Glutamatergic neuron (in vitro differentiated cells): ENCODE measurements around the gene RAPGEF6. TPM values are rescaled to one million over a fixed set of nuclear protein-coding genes. Genes with fewer than 3 reads are reported as not detected.

Experiments used
- DNase-seq: peaks from one replicate; pipeline ENCODE4 v3.0.0; 2022
- H3K27ac Mint-ChIP-seq: one replicate; pipeline ENCODE4 v1.8.0; 2020; ENCODE audit warnings: mild to moderate bottlenecking, mixed read lengths, inconsistent platforms; ENCODE audit not compliant: unreplicated experiment
- H3K27me3 Mint-ChIP-seq: one replicate; pipeline ENCODE4 v1.8.0; 2020; ENCODE audit warnings: mild to moderate bottlenecking, moderate library complexity, mixed read lengths, inconsistent platforms; ENCODE audit not compliant: unreplicated experiment
- H3K36me3 Mint-ChIP-seq: one replicate; pipeline ENCODE4 v1.8.0; 2020; ENCODE audit warnings: mild to moderate bottlenecking, mixed read lengths, inconsistent platforms; ENCODE audit not compliant: unreplicated experiment
- H3K4me1 Mint-ChIP-seq: one replicate; pipeline ENCODE4 v1.8.0; 2020; ENCODE audit warnings: mild to moderate bottlenecking, low read depth, mixed read lengths, inconsistent platforms; ENCODE audit not compliant: unreplicated experiment
- H3K4me3 Mint-ChIP-seq: one replicate; pipeline ENCODE4 v1.8.0; 2020; ENCODE audit warnings: mild to moderate bottlenecking, mixed read lengths, inconsistent platforms; ENCODE audit not compliant: unreplicated experiment
- H3K9me3 Mint-ChIP-seq: one replicate; pipeline ENCODE4 v1.8.0; 2020; ENCODE audit warnings: mild to moderate bottlenecking, moderate library complexity, mixed read lengths, inconsistent platforms; ENCODE audit not compliant: unreplicated experiment
- CTCF ChIP-seq: fragments of 200-600 bp; sonication (generic); IDR thresholded peaks from one replicate; pipeline ENCODE4 v1.5.0; 2021; ENCODE audit not compliant: partially characterized antibody, unreplicated experiment
- total RNA-seq: library from RNA; stranded (reverse); fragmentation: NEBNext Ultra II Directional; extraction: Animal tissue kit (Norgen Biotek cat#: 25700); gene quantifications from one replicate; pipeline ENCODE4 v1.2.1, GENCODE V29; 2021; ENCODE audit not compliant: unreplicated experiment

The RAPGEF6 gene
- total RNA-seq, 1 donor from 2014 or later: 278 TPM

GRCh38 chr5:131459216-131459615, 175.8 kb downstream of the RAPGEF6 start:
- Mint-ChIP-seq H3K4me1 (no peaks in the 10 kb centered on the region), H3K27me3 (no peaks in the 10 kb centered on the region), H3K27ac (no peak overlapping the region), H3K4me3 (no peak overlapping the region), H3K9me3 (no peaks in the 10 kb centered on the region), H3K36me3 (peaks cover 4% of the 10 kb centered on the region)
- no peak for DNase-seq
- no peak for TF ChIP-seq CTCF

- no peaks in the 10 kb centered on the region for H3K4me1 Mint-ChIP-seq
- H3K4me3 Mint-ChIP-seq: no peak overlapping the region
- H3K36me3 Mint-ChIP-seq: peaks cover 4% of the 10 kb centered on the region
- TF ChIP-seq CTCF: no peak
- H3K27ac Mint-ChIP-seq: no peak overlapping the region
- DNase-seq: no peak
- no peaks in the 10 kb centered on the region for H3K27me3 Mint-ChIP-seq
- H3K9me3 Mint-ChIP-seq: no peaks in the 10 kb centered on the region
These were observed 177.8 kb downstream of the RAPGEF6 start for GRCh38 chr5:131457193-131457592.

- Mint-ChIP-seq H3K9me3 (no peaks in the 10 kb centered on the region), H3K36me3 (peaks cover 4% of the 10 kb centered on the region), H3K4me1 (no peaks in the 10 kb centered on the region), H3K27ac (no peak overlapping the region), H3K27me3 (peaks cover 2% of the 10 kb centered on the region), H3K4me3 (no peak overlapping the region)
- no peak for DNase-seq
- TF ChIP-seq CTCF: no peak
These were observed 184.1 kb downstream of the RAPGEF6 start for GRCh38 chr5:131450941-131451340.

GRCh38 chr5:131441184-131441583, 193.8 kb downstream of the RAPGEF6 start:
- peaks cover 2% of the 10 kb centered on the region for H3K9me3 Mint-ChIP-seq
- no peak overlapping the region for H3K27ac Mint-ChIP-seq
- H3K4me1 Mint-ChIP-seq: peaks cover 3% of the 10 kb centered on the region
- peaks cover 11% of the 10 kb centered on the region for H3K36me3 Mint-ChIP-seq
- TF ChIP-seq CTCF: no peak
- DNase-seq: no peak
- H3K27me3 Mint-ChIP-seq: peaks cover 8% of the 10 kb centered on the region
- H3K4me3 Mint-ChIP-seq: no peak overlapping the region

- Mint-ChIP-seq H3K27me3 (peaks cover 7% of the 10 kb centered on the region), H3K4me3 (no peak overlapping the region), H3K27ac (no peak overlapping the region), H3K4me1 (peaks cover 3% of the 10 kb centered on the region), H3K36me3 (peaks cover 5% of the 10 kb centered on the region), H3K9me3 (peaks cover 5% of the 10 kb centered on the region)
- DNase-seq: no peak
- TF ChIP-seq CTCF: no peak
These were observed 198.9 kb downstream of the RAPGEF6 start for GRCh38 chr5:131436081-131436480.
